Kidney epithelial cell (primary cell): ENCODE results near the gene ADGRV1. TPM values are rescaled to one million over a fixed set of nuclear protein-coding genes. Genes with fewer than 3 reads are reported as not detected.

Experiments
- DNase-seq: peaks from one replicate; pipeline ENCODE4 v3.0.0-alpha.2; 2010; ENCODE audit warnings: low read depth
- H3K27me3 ChIP-seq: 2 replicates; pipeline ENCODE4 v1.6.0; 2011; ENCODE audit warnings: low read length; ENCODE audit not compliant: control insufficient read depth, insufficient read depth
- H3K36me3 ChIP-seq: 2 replicates; pipeline ENCODE4 v1.5.1; 2011; ENCODE audit warnings: low read length; ENCODE audit not compliant: control insufficient read depth, insufficient read depth
- H3K4me3 ChIP-seq: 2 replicates; pipeline ENCODE4 v1.5.1; 2011; ENCODE audit warnings: low read depth, mild to moderate bottlenecking, control low read depth, low read length
- CTCF ChIP-seq: IDR thresholded peaks from 2 replicates; pipeline ENCODE4 v1.5.1; 2011; ENCODE audit warnings: mild to moderate bottlenecking, moderate library complexity, low read length, control low read depth, inconsistent platforms; ENCODE audit not compliant: insufficient read depth, poor library complexity, severe bottlenecking
- total RNA-seq: library from RNA; depleted of rRNA; stranded (reverse); fragments of >200 nt; gene quantifications from 2 replicates; pipeline ENCODE4 v1.2.3, GENCODE V29; 2015

Gene ADGRV1
- total RNA-seq, 1 donor from 2014 or later = 3.5 TPM

DNA sequence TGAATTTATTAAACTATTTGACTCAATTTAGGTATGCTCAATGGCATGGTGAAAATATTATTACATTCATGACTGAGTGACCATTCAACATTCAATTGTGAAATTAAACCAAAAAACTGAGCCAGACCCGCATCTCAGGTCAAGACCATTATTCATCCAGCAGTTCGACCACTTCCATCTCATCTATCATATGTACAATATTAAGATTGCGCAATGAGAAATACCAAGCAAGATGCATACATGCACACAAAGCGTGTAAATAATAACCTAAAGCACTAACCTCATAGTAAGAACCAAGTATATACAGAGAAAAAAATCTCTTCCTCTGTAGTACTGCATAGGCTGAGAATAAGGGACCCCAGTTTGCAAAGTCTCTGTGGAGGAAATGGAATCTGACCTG lies 310.2 kb downstream of the ADGRV1 start:
- H3K27me3 ChIP-seq = no peaks in the 10 kb centered on the region
- DNase-seq = no peak
- no peak for TF ChIP-seq CTCF
- no peak overlapping the region for H3K4me3 ChIP-seq
- no peaks in the 10 kb centered on the region for H3K36me3 ChIP-seq

GRCh38 chr5:90871391-90871991 lies 312.9 kb downstream of the ADGRV1 start:
- no peak for DNase-seq
- TF ChIP-seq CTCF = no peak
- no peak overlapping the region for H3K4me3 ChIP-seq
- no peaks in the 10 kb centered on the region for H3K27me3 ChIP-seq
- no peaks in the 10 kb centered on the region for H3K36me3 ChIP-seq

DNA sequence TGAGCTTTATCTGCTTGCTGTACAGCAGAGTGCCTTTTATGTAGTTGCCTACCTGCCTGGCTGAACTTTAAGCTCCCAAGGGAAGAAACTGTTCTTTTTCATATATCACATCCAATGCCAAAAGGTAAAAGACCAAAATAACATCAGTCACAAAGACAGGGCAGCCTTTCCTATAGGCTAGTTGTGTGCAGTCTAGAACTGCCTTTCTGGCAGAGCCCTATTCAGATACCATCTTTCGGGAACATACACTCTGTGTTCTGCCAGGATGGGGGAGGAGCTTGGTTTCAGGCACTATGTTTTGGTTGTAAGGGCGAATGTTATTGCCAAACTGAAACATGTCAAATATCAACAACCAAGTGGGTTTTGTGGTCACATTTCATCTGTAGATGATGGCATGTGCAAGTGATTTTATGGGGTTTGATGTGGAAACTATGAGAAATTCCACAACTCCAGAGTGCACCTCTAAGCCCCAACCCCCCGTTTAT lies 314.5 kb downstream of the ADGRV1 start:
- no peaks in the 10 kb centered on the region for H3K27me3 ChIP-seq
- TF ChIP-seq CTCF = no peak
- DNase-seq = no peak
- no peak overlapping the region for H3K4me3 ChIP-seq
- H3K36me3 ChIP-seq = no peaks in the 10 kb centered on the region

DNA sequence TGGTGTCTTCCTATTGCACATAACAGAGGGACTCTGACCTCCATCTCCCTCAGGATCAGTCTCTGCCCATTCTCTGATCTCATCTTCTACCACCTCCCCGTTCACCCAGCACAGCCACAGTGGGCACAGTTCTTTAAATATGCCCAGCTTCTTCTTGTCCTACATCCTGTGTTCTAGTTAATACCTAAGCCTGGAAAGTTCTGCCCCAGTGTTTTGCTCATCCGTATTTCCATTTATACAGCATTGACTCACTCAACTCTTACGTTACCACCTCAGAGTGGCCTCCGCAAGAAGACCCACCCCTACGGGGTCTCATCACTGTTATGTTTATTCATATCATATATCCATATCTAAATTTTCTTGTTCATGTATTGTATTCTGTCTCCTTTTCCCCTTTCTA lies 315.5 kb downstream of the ADGRV1 start:
- no peak overlapping the region for H3K4me3 ChIP-seq
- no peaks in the 10 kb centered on the region for H3K27me3 ChIP-seq
- TF ChIP-seq CTCF = no peak
- no peak for DNase-seq
- no peaks in the 10 kb centered on the region for H3K36me3 ChIP-seq

DNA sequence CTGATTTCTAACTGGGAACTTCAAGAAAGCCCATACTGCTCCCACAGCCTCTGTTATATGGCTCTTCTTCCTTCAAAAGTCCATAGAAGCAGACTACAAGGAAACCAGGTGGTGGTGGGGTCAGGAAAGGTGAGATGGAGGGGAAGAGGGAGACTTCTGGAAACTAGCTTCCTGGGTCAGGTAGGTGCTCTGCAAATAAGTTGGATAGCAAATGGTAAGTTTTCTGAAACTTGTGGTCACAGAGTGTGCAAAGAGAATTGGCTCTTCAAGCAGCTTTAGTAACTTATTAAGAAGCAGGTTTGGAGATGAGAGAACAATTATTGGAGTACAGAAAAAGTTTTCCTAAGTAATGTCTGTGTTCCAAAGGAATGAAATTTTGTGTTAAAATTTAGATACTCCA lies 316.9 kb downstream of the ADGRV1 start:
- no peak for TF ChIP-seq CTCF
- H3K36me3 ChIP-seq = no peaks in the 10 kb centered on the region
- no peaks in the 10 kb centered on the region for H3K27me3 ChIP-seq
- H3K4me3 ChIP-seq = no peak overlapping the region
- DNase-seq = no peak

DNA sequence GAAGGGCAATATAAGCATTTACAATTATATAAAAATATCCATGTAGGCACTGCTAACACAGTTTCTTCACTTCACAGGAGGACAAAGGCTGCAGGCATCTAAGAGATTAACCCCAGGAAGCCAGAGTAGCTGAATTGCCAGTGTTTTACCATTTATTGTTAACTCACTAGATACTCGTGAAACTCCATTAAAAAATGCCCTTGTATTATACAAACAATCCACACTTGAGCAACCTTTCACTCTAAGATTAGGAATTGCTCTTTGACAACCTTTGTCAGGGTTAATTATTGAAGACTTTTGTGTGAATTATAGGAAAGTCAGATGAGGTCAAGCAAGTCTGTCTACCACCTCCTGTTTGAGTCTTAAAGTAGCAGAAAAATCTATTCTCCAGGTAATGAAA lies 317.8 kb downstream of the ADGRV1 start:
- no peak overlapping the region for H3K4me3 ChIP-seq
- DNase-seq = no peak
- H3K36me3 ChIP-seq = no peaks in the 10 kb centered on the region
- no peaks in the 10 kb centered on the region for H3K27me3 ChIP-seq
- no peak for TF ChIP-seq CTCF
